NCI-H2107 treated with DMSO at 0.1 percent for 48 hours (cell line): ENCODE data around the gene DRD2.
"Not testable (repeated sequence)": the region's sequence is repeated elsewhere in the genome, so short reads cannot be mapped to it uniquely, and the experiment has no call there.

ENCODE experiments used
- DNase-seq: peaks from one replicate; lab custom pipeline; 2025; ENCODE audit not compliant: unreplicated experiment; lab: John Stamatoyannopoulos, UW

The DRD2 gene

GRCh38 chr11:113475160-113475761, at the start of gene DRD2:
Gene DRD2, minus strand, starts transcription at chr11:113475398. Its CDS starts 50,747 bp downstream, at chr11:113424651.
- no peak for DNase-seq

- not testable (repeated sequence) for DNase-seq
Observed at GRCh38 chr11:113523906-113524305, 48.7 kb upstream of the DRD2 start.

- no peak for DNase-seq
Observed at GRCh38 chr11:113521737-113522517, 46.7 kb upstream of the DRD2 start.

- DNase-seq: no peak
Observed at GRCh38 chr11:113519989-113520613, 44.9 kb upstream of the DRD2 start.

- DNase-seq: no peak
Observed at GRCh38 chr11:113518716-113519495, 43.7 kb upstream of the DRD2 start.

- DNase-seq: no peak
Observed at GRCh38 chr11:113517361-113517760, 42.2 kb upstream of the DRD2 start.

- no peak for DNase-seq
Observed at GRCh38 chr11:113514856-113515255, 39.7 kb upstream of the DRD2 start.

- no peak for DNase-seq
Observed at GRCh38 chr11:113507341-113507740, 32.1 kb upstream of the DRD2 start.

- no peak for DNase-seq
Observed at GRCh38 chr11:113506893-113507292, 31.7 kb upstream of the DRD2 start.

- no peak for DNase-seq
Observed at GRCh38 chr11:113506461-113506860, 31.3 kb upstream of the DRD2 start.

GRCh38 chr11:113505541-113506375, 30.6 kb upstream of the DRD2 start:
- peak; percentile 45 for DNase-seq

- DNase-seq: no peak
Observed at GRCh38 chr11:113505046-113505445, 29.8 kb upstream of the DRD2 start.

GRCh38 chr11:113504586-113504985, 29.4 kb upstream of the DRD2 start:
- no peak for DNase-seq

- DNase-seq: no peak
Observed at GRCh38 chr11:113504071-113504470, 28.9 kb upstream of the DRD2 start.

GRCh38 chr11:113497066-113497910, 22.1 kb upstream of the DRD2 start:
- DNase-seq: peak; percentile 5

- no peak for DNase-seq
Observed at GRCh38 chr11:113496026-113496651, 20.9 kb upstream of the DRD2 start.

GRCh38 chr11:113494021-113494420, 18.8 kb upstream of the DRD2 start:
- no peak for DNase-seq

- DNase-seq: no peak
Observed at GRCh38 chr11:113493206-113493605, 18.0 kb upstream of the DRD2 start.

GRCh38 chr11:113488931-113489351, 13.7 kb upstream of the DRD2 start:
- peak; percentile 78 for DNase-seq
